Breast epithelium (tissue), 3 donors: ENCODE data around the gene TEC.

Experiments
- POLR2A ChIP-seq: fragments of 450-650 bp; IDR thresholded peaks from one replicate; pipeline ENCODE4 v1.6.1; 2016; ENCODE audit warnings: antibody characterized with exemption, mild to moderate bottlenecking, moderate library complexity
- TF ChIP-seq, protein P1 (sequence below), 3 donors: fragments of 450-650 bp; IDR thresholded peaks; one replicate each; pipeline ENCODE4 v1.5.1; 2016 to 2017; ENCODE audit warnings: antibody characterized with exemption in 3 of 3, mild to moderate bottlenecking in 3 of 3, moderate library complexity in 3 of 3

DNA sequence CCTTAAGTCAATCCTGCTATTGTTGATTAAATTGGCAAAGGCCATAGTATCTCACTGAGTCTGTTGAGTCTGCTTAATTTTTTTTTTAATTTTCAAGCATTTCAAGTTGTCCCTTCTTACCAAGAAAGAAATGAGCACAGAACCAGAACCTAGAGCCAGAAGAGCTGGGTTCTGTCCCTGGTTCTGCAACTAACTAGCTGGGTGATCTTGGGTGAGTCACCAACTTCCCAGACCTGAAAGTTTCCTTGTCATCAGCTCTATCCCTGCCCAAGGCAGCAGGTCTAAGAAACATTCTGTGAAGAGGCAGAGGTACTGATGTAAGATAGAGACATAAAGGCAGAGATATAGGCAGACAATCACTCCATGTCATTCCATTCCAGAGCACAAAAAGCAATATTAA, 17.3 kb downstream of the TEC start:
- no peak for TF ChIP-seq POLR2A
- TF ChIP-seq, protein P1, sequence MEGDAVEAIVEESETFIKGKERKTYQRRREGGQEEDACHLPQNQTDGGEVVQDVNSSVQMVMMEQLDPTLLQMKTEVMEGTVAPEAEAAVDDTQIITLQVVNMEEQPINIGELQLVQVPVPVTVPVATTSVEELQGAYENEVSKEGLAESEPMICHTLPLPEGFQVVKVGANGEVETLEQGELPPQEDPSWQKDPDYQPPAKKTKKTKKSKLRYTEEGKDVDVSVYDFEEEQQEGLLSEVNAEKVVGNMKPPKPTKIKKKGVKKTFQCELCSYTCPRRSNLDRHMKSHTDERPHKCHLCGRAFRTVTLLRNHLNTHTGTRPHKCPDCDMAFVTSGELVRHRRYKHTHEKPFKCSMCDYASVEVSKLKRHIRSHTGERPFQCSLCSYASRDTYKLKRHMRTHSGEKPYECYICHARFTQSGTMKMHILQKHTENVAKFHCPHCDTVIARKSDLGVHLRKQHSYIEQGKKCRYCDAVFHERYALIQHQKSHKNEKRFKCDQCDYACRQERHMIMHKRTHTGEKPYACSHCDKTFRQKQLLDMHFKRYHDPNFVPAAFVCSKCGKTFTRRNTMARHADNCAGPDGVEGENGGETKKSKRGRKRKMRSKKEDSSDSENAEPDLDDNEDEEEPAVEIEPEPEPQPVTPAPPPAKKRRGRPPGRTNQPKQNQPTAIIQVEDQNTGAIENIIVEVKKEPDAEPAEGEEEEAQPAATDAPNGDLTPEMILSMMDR (IDR thresholded peaks at IDR 0.05), result no peak
